ENCODE data around the gene LIMCH1.

LIMCH1 gene

DNA sequence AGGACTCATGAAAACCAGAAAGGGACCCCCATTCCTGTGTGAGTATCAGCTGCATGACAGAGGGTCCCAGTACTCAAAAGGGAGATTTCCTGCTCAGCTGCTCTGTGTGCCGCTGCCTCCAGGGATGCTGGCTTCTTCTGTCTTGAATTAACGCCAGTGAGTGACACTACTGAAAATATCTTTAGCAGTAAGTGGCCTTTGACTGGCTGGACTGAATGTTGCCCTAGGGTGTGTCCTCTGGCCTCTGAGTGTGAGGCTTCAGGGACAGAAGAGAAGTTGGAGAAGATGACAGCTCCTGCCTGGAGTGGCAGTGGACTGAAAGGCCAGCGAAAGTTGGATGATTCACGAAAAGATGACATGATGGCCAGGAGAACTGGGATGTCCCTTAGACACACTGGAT is 95.4 kb downstream of the LIMCH1 start:
- no peak for TF ChIP-seq TAF1 (IDR thresholded peaks at IDR 0.05; ENCODE audit: borderline replicate concordance, insufficient read depth, low read length)
- no peak for TF ChIP-seq SIN3A (IDR thresholded peaks at IDR 0.05; ENCODE audit: borderline replicate concordance, insufficient read depth, low read length)
- no peak for TF ChIP-seq FOXP2 (optimal IDR thresholded peaks at IDR 0.05; ENCODE audit: borderline replicate concordance, extremely low read depth, extremely low read length, insufficient read depth)
- TF ChIP-seq, protein P1, sequence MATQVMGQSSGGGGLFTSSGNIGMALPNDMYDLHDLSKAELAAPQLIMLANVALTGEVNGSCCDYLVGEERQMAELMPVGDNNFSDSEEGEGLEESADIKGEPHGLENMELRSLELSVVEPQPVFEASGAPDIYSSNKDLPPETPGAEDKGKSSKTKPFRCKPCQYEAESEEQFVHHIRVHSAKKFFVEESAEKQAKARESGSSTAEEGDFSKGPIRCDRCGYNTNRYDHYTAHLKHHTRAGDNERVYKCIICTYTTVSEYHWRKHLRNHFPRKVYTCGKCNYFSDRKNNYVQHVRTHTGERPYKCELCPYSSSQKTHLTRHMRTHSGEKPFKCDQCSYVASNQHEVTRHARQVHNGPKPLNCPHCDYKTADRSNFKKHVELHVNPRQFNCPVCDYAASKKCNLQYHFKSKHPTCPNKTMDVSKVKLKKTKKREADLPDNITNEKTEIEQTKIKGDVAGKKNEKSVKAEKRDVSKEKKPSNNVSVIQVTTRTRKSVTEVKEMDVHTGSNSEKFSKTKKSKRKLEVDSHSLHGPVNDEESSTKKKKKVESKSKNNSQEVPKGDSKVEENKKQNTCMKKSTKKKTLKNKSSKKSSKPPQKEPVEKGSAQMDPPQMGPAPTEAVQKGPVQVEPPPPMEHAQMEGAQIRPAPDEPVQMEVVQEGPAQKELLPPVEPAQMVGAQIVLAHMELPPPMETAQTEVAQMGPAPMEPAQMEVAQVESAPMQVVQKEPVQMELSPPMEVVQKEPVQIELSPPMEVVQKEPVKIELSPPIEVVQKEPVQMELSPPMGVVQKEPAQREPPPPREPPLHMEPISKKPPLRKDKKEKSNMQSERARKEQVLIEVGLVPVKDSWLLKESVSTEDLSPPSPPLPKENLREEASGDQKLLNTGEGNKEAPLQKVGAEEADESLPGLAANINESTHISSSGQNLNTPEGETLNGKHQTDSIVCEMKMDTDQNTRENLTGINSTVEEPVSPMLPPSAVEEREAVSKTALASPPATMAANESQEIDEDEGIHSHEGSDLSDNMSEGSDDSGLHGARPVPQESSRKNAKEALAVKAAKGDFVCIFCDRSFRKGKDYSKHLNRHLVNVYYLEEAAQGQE (IDR thresholded peaks at IDR 0.05; ENCODE audit: insufficient read depth in 1 of 2, low read depth in 2 of 2, low read length in 2 of 2), result no peak
- TF ChIP-seq POLR2AphosphoS5 (IDR thresholded peaks at IDR 0.05; ENCODE audit: low read depth, low read length), result no peak

- TF ChIP-seq POLR2AphosphoS5 (IDR thresholded peaks at IDR 0.05; ENCODE audit: low read depth, low read length) (no peak), TAF1 (IDR thresholded peaks at IDR 0.05; ENCODE audit: borderline replicate concordance, insufficient read depth, low read length) (no peak), SIN3A (IDR thresholded peaks at IDR 0.05; ENCODE audit: borderline replicate concordance, insufficient read depth, low read length) (no peak)
These were observed 97.5 kb downstream of the LIMCH1 start for GRCh38 chr4:41635441-41635840.

- TF ChIP-seq, protein P1 (IDR thresholded peaks at IDR 0.05; ENCODE audit: insufficient read depth in 1 of 2, low read depth in 2 of 2, low read length in 2 of 2), result no peak
- TF ChIP-seq FOXP2 (optimal IDR thresholded peaks at IDR 0.05; ENCODE audit: borderline replicate concordance, extremely low read depth, extremely low read length, insufficient read depth) (no peak), SIN3A (IDR thresholded peaks at IDR 0.05; ENCODE audit: borderline replicate concordance, insufficient read depth, low read length) (no peak), TAF1 (IDR thresholded peaks at IDR 0.05; ENCODE audit: borderline replicate concordance, insufficient read depth, low read length) (no peak), POLR2AphosphoS5 (IDR thresholded peaks at IDR 0.05; ENCODE audit: low read depth, low read length) (no peak)
These were observed 100.2 kb downstream of the LIMCH1 start for GRCh38 chr4:41638203-41638602.

GRCh38 chr4:41638866-41639265 is 100.9 kb downstream of the LIMCH1 start:
- TF ChIP-seq SIN3A (IDR thresholded peaks at IDR 0.05; ENCODE audit: borderline replicate concordance, insufficient read depth, low read length) (no peak), POLR2AphosphoS5 (IDR thresholded peaks at IDR 0.05; ENCODE audit: low read depth, low read length) (no peak), FOXP2 (optimal IDR thresholded peaks at IDR 0.05; ENCODE audit: borderline replicate concordance, extremely low read depth, extremely low read length, insufficient read depth) (no peak), TAF1 (IDR thresholded peaks at IDR 0.05; ENCODE audit: borderline replicate concordance, insufficient read depth, low read length) (no peak)
- TF ChIP-seq, protein P1 (IDR thresholded peaks at IDR 0.05; ENCODE audit: insufficient read depth in 1 of 2, low read depth in 2 of 2, low read length in 2 of 2), result no peak

GRCh38 chr4:41639291-41639690 is 101.3 kb downstream of the LIMCH1 start:
- TF ChIP-seq SIN3A (IDR thresholded peaks at IDR 0.05; ENCODE audit: borderline replicate concordance, insufficient read depth, low read length), result no peak
- TF ChIP-seq, protein P1 (IDR thresholded peaks at IDR 0.05; ENCODE audit: insufficient read depth in 1 of 2, low read depth in 2 of 2, low read length in 2 of 2), result no peak

Data from PFSK-1 (cell line).